COLO668 (cell line): ENCODE data around the gene WDR76.
"Not testable (repeated sequence)": the region's sequence is repeated elsewhere in the genome, so short reads cannot be mapped to it uniquely, and the experiment has no call there.

Experiments used
- DNase-seq: peaks from one replicate; lab custom pipeline; 2025; ENCODE audit not compliant: unreplicated experiment; lab: John Stamatoyannopoulos, UW

The WDR76 gene

GRCh38 chr15:43826508-43827341 is at the start of gene WDR76:
TSS of gene WDR76 (plus strand) at chr15:43827002. CDS start at chr15:43827033, 31 bp downstream.
- DNase-seq = peak; percentile 90

- peak; percentile 83 for DNase-seq
These were observed 49.4 kb upstream of the WDR76 start for GRCh38 chr15:43777267-43777914.

GRCh38 chr15:43779016-43779415 is 47.8 kb upstream of the WDR76 start:
- no peak for DNase-seq

DNA sequence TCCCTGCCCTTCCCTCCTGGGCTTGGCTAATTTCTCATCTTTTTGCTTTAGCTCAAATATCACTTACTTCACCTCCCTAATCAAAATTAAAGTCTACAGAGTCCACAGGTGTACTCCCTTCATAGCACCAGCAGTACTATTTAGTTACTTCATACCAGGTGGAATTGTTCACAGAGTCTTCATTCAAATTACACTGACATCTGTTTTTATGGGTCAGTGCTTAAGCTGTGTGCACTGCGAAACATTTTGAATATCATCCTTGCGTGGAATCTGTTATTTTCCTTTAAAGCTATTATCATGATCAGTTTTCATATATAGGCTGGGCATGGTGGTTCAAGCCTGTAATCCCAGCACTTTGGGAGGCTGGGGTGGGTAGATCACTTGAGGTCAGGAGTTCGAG is 37.4 kb upstream of the WDR76 start:
- DNase-seq = no peak

DNA sequence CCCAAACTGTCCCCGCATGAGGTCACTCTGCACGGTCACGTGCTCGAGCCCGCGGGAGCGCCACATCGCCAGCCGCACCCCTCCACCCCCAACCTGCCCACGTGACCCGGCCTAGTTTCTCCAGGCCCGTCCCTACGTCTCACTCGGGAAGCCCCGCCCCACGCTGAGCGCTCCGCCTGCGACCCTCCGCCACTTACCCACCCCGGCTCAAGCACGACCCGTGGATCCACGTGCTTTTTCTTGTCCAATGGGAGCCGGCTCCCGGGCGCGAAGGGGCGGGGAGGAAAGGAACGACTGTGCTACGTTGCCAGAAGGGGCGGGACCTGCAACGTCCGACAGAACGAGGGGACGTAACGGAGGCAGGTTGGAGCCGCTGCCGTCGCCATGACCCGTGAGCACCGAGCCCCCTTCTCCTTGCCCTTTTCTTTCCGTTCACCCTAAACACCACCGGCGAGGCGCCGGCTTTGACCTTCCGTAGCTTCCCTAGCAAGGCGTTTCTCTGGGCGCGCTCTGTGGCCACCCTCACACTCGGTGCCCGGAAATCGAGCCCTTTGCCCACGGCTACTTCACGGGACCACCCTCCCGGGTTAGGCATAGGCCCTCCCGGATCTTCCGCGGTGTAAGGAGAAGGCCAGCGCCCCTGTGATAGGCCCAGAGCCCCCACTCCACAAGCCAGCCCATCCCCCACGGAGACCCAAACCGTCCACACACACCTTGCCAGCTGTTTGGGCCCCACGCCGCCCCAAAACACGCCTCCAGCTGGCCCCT is 34.6 kb upstream of the WDR76 start, which contains the start of gene SERF2:
TSS of gene SERF2 (plus strand) at position 328 of the 768 bp plus-strand sequence. CDS start at position 385, 57 bp downstream.
- DNase-seq = peak; percentile 99

DNA sequence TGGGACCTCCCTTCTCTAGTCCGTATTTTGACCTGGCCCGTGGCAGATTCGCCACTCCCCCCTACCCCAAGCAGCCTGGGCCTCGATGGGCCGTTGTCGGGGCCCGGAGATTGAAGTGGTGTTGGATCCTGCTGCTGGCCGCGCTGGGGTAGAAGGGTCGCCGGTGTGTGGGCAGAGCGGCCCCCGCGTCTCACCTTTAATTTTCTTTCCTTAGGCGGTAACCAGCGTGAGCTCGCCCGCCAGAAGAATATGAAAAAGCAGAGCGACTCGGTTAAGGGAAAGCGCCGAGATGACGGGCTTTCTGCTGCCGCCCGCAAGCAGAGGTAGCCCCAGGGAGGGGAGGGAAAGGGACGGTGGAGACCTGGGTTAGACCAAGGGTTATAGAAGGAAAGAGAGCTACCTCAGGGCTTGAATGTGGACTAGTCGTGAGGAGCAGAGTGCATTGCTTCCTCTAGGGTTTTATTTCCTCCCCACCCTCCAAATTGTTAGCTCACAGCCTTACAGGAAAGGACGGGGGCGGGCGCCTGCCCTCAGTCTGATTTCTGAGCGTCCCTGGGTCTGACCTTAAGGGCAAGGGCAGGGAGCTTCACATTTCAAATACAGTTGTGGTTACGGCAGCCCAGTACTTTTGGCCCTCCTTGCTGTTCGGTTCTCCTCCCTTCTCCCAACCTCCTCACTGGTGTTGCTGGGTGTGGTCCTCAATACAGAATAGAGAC is 33.9 kb upstream of the WDR76 start:
- DNase-seq = peak; percentile 21

GRCh38 chr15:43793647-43794046 is 33.2 kb upstream of the WDR76 start:
- no peak for DNase-seq

DNA sequence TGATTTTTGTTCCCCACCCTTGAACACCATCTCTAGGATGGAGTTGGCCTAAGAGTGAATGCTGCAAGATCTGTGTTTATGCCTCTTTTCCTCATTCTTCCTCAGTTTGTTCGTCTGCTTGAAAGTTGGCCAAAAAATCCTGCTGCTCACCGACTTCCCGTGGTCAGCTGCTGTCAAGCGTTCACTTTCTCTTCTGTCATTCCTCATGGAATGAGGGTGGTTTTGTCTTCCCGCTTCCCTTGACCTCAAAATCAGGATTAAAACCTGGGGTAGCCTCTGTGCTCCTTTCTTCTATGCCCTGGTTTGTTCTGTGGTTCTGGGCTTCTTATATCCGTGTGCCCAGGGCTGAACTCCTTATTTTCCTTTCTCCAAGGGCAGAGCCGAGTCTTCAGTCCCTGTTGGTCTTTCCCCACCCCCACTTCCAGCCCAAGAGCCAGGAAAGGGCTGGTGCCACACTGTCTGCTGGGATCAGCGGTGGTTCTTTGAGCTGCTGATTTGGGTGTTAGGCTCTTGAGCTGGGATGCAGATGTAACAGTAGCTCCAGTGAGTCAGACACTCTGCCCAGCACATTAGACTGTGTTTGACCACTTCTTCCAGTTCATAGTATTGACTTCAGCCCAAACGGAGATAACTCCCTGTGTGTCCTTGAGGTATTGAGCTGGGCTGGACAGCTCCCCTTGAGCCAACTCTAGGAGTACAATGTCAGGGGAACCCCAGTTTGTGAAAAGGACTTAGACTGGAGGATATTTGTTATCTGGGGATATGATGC is 32.3 kb upstream of the WDR76 start:
- DNase-seq = no peak

GRCh38 chr15:43795197-43795596 is 31.6 kb upstream of the WDR76 start:
- DNase-seq = no peak

DNA sequence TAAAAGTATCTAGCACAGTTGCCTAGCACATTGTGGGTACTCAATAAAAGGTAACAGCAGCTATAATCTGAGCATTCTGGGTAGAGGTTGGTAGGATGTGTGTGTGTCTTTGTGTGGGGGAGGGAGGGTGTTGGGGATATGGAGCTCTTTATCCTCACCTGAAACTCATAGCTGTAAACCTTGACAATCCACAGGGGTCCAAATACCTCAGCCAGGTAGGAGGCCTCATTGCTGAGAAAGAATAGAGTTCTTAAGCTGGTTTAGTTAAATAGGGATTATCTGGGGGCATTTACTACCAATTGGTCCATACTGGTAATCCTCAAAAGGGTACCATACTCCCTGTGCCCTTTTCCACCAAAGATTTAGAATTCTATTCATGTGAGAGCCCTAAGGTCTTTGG is 30.8 kb upstream of the WDR76 start:
- no peak for DNase-seq

GRCh38 chr15:43796566-43796965 is 30.2 kb upstream of the WDR76 start:
- DNase-seq = no peak

DNA sequence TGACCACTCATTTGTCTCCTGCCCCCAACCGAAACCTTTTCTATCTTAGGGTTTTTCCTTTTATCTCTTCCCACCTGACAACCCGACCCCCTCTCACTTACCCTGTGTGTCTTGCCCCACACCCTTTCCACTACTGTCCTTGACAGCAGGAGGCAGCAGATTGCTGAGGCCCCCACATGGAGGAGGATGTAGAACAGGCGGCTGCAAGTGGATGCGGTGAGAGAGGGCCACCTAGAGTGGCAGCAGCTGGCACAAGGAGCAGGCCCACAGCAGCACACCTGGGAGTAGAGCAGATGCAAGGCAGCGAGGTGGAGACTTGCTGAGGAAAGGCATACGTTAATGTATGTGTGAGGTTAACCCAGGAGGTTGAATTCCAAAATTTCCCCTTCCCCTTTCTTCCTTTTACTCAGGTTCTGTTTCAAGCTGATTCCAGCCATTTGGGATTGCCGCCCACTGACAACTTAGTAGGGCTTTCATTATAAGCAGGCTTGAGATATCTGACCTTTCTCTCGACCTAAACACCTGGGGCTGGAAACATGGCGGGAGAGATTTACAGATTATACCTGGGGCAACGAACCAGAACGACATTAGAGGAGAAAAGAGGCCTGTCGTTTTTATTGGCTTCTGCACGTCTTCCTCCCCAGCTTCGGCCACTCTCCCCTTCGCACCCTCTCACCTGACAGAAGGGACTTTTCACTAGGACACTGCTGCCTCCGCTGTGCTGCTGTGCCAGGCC is 27.4 kb upstream of the WDR76 start:
- DNase-seq = peak; percentile 83

DNA sequence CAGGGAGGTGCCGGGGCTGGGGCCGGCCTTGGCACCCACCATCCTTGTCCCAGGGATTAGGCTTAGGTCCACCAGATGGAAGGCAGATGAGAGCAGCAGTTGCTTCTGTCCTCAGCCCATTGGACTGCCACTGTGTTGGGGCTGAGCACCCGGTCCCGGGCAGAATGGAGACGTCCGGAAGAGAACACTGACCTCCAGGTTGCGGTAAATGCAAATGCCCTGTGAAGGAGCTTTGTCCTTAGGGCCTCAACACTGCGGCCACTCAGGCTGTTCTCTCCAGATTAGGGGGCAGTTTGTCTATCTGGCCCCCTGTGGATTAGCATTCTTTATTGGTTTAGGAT is 26.9 kb upstream of the WDR76 start, which contains the start of gene SERINC4:
TSS of gene SERINC4 (minus strand) at position 276 of the 341 bp plus-strand sequence. CDS start at position 42, 234 bp downstream.
- DNase-seq = peak; percentile 37

GRCh38 chr15:43800286-43801141 is 26.3 kb upstream of the WDR76 start, which contains the start of gene HYPK:
TSS of gene HYPK (plus strand) at chr15:43800599. CDS start at chr15:43800623, 24 bp downstream.
- DNase-seq = peak; percentile 91

DNA sequence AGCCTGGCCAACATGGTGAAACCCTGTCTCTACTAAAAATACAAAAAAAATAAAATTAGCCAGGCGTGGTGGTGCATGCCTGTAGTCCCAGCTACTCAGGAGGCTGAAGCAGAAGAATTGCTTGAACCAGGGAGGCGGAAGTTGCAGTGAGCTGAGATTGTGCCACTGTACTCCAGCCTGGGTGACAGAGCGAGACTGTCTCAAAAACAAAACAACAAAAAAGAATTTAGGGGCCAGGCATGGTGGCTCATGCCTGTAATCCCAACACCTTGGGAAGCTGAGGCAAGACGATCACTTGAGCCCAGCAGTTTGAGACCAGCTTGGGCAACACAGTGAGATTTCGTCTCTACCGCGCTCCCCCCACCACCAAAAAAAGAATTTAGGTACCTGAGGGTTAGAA is 24.1 kb upstream of the WDR76 start:
- DNase-seq = not testable (repeated sequence)

GRCh38 chr15:43808435-43808950 is 18.3 kb upstream of the WDR76 start:
- no peak for DNase-seq

DNA sequence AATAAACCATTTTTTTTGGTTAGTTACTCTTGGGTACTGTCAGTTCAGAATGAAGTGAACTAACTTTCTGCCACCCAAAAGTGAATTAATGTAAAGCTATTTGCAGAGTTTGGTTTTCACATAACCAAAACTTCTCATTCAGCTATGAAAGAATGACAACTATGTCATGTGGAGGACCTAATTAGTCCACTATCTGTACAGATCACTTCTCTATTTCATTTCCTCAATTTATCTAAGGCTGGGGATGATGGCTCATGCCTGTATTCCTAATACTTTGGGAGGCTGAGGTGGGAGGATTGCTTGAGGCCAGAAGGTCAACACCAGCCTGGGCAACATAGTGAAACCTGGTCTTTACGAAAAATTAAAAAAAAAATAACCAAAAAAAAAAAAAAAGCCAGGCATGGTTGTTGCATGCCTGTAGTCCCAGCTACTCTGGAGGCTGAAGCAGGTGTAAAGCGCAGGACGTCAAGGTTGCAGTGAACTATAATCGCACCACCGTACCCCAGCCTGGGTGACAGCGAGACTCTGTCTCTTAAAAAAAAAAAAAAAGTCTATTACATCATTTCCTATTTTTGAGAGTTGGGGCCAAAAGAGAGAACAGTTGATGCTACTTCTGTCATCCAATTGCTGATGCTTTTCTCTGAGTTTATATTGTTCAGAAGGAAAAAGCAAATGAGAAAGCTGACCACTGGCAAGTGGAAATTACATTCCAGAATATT is 17.7 kb upstream of the WDR76 start:
- DNase-seq = no peak
